ENCODE measurements around the gene PIK3C2B.
A peak's percentile ranks its signal among the peaks of the same experiment; 100 is the strongest.

DNA sequence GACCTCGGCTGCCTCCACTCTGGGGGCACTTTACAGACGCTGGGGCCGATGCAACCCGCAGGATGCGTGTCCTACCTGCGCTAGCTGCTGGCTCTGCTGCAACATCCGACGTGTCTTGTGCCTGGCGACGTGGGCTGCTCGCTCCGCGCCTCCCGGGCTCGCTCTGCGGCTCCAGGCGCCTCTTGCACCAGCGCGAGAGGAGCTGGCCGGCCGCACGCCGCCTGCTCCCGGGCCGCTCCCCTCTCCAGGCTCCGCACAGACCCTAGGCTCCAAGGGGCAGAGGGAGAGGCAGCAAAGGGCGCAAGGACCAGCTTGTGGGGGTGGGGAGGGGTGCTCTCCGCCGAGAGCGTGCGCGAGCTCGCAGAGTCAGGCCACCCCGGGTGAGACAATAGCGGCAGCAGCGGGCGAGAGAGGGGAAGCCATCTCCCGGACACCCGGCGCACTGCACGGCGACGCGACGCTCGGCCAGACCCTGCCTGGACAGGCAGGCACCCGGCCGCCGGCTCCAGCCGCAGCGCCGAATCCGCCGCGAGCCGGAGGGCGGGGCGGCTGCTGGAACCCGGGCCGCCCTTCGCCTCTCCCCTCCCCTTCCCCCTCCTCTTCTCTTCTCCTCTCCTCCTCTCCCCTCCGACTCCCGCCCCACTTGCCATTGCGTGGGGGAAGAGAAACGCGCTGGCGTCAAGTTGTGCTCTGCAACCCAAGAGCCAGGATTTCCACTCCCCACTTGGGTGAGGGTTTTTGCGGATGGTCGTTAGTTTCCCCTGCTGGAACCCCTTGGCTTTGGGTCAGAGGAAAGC, at the start of gene PIK3C2B:
- TF ChIP-seq CTCF (conservative IDR thresholded peaks at IDR 0.05): peak; percentile 55; the same call in 1 of the 2 replicates
- TF ChIP-seq EZH2 (IDR thresholded peaks at IDR 0.05; ENCODE audit: low read depth): no peak

All from PC-9 (cell line).